GM18526 (cell line): ENCODE measurements around the gene SEC63.

Experiments used
- POLR2A ChIP-seq: IDR thresholded peaks from 3 replicates; pipeline ENCODE4 v1.6.1; 2011; ENCODE audit not compliant: insufficient read length; ENCODE audit errors: extremely low read depth

SEC63 gene

DNA sequence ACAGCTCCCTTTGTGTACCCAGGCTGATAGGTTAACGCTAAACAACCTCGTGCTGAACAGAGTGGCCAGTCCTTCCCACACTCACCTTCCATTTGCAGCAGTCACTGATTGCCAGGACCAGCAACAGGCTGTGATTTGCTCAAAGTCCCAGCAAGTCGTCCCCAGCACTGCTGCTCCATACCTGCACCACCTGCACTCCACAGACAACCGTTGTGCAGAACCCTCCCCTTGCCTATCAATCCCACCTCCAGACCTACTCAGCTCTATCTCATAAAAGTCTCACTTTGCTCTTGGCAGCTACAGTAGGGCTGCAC, 90.7 kb downstream of the SEC63 start:
- TF ChIP-seq POLR2A: no peak

DNA sequence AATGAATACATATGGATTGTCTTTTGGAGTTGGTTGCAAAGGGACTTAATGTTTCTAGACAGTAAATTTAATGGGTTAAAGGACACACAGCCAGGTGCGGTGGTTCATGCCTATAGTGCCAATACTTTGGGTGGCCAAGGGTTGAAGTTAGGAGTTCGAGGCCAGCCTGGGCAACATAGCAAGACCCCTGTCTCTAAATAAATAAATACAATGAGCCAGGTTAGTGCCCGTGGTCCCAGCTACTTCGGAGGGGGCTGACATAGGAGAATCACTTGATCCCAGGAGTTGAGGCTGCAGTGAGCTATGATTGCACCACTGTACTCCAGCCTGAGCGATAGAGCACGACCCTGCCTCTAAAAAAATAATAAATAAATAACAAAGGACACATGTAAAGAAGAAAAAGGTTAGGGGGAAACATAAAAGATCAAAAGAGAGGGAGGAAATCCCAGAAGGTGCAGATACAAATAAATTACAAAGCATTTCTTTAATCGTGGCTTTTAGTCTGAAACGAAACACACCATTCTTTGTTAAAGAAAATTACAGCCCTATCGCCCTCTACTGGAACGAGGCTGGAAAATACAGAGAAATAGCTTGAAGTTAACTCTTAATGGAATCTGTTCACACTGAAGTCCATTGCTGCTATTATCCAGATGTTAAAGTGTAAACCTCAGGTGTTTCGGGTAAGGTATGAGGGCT, 91.3 kb downstream of the SEC63 start:
- no peak for TF ChIP-seq POLR2A

DNA sequence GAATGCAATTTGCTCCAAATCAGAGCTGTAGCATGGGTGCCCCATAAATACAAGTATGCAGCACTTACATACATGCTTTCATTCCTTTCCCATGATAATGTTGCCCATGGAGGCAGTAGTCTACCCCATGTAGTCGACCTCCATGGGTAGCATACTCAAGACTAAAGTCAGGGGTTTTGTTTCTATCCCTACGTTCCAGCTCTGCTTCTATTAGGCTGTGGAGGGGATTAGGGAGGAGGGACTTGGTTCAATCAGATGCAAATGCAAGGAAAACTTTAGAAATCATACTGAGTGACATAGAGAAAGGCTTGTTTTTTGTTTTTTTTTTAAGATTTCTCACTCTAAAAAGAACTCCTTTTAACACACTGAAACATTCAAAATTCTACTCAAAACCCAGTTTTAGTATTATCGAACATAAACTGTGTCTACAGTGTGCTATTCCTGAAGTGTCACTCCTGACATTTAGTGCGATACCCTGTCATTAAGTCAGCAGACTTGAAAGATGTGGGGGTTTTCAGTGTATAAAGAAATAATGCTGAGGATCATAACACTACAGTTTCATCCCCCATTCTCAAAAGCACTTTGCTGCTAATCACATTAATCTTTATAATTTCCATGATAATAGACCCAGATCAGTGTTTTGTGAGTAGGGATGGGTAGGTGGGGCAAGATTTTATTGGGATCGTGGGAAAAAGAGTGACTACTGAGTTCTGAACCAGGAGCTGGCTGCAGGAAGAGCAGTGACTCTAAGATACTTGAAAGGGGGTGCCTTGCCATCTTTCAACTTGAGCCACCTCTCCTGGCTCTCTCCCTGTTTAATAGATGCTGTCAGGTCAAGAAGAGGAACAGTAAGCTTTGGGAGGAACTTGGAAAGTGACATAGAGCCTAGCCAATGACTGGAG, 93.5 kb downstream of the SEC63 start:
- no peak for TF ChIP-seq POLR2A

DNA sequence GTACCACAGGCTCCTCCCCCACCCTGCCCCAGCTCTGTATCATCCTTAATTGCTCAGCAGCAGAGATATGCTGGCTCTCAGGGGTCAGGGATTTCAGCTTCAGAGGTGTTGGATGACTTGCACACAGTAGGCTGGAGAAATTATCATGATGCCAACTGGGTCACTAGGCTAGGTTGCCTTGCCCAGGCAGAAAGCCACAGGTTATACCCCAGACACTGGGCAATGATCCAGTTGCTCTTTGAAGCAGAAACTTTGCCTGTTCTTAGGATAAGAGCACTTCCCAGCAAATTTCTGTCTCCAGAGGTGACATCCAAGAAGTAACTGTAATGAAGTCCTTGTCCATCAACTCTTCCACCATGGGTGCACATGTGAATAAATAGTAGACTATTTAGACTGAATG, 95.6 kb downstream of the SEC63 start:
- no peak for TF ChIP-seq POLR2A

DNA sequence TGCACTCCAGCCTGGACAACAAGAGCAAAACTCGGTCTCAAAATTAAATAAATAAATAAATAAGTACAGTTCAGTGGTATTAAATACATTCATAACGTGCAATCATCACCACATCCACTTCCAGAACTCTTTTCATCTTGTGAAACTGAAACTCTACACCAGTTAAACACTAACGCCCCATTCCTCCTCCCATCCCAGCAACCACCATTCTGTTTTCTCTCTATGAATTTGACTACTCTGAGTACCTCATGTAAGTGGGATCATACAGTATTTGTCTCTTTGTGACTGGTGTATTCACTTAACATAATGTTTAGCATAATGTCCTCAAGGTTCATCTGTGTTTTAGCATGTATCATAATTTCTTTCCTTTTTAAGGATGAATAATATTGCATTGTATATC, 104.8 kb downstream of the SEC63 start:
- TF ChIP-seq POLR2A: no peak

DNA sequence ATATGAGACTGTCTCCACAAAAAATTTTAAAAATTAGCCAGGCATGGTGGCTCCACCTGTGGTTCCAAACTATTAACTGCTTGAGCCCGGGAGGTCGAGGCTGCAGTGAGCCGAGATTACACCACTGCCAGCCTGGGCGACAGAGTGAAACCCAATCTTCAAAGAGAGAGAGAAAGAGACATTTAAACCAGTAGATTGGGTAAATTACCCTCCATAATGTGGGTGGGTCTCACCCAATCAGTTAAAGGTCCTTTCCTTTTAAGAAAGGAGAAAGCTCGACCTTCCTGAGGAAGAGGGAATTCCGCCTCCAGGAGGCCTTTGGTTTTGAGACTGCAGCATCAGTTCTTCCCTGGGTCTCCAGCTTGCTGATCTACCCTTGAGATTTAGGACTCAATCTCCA, 108.7 kb downstream of the SEC63 start:
- no peak for TF ChIP-seq POLR2A

DNA sequence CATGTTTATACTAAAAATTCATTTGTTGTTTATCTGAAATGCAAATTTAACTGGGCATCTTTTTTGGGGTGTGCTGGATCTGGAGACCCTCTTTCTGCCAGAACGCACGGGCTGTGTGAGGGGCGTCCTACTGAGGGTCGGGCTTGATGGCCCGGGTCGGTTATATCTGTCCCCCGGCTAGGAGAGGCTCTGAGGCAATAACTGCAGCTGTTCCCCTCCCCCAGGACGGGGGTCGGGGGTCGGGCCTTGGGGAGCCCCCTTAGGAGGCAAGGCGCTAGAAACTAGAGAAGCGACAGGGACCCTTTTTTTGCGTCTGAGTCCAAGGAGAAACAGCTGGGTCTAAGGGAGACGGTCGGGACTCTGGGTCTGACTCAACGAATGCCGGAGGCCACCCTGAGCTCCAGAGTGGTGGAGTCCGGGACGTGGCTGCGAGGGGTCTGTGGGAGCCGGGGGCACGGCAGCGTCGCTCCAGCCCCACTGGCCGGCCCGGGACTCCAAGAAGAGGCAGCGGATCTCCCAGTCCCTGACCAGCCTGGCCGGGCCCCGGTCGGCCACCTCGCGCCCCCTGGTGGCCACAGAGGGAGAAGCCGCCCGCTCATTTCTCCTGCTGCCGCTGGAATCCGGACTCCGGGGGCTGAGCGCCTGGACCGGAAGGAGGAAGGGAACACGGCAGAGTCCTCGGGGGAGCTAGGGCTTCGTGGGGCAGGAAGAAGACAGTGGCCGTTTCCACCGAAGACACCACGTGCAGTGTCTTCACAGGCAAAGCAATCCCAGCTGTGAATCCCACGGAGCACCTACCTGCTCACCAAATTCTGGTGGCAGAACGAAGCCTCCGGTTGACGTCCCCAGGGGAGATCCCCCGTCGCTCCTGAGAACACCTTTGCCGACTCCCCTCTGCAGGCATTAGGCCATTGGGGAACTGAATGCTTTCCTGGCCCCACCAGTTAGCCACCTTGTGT, 109.9 kb downstream of the SEC63 start:
- TF ChIP-seq POLR2A: no peak

DNA sequence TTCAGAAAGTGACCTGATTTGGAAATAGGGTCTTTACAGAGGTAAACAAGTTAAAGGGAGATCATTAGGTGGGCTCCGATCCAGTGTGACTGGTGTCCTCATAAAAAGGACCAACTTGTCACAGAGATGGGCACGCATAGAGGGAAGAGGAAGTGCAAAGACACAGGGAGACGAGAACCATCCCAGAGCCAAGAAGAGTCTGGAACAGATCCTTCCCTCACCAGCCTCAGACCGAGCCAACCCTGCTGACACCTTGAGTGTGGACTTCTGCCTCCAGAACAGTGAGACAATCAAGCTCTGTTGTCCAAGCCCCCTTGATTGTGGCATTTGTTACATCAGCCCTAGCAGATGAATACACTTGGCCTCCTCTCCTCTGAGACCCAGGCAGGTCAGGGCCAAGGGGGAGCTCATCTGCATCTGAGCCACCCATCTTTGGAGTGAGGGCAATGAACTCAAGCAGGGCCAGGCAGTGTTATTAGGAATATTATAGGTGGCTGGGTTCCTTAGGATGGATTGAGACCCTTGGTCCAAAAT, 111.7 kb downstream of the SEC63 start:
- no peak for TF ChIP-seq POLR2A

DNA sequence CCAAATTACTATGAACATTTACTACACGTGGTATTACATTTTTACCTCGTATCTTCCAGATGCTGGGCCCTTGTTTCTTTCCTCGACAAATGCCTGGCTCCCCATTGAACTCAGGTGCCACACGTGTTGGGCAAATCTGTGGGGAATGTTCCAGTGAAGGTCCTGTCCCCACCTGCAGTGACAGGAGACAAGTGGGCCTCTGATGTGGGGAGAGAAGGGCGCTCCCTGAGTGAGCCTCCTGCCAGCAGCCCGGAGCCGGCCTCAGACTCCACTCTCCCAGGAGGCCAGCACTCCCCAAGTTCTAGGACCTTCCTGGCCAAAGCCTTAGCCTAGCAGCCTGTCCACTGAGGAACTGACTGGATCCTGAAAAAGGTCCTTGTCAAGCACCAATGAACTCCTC, 112.2 kb downstream of the SEC63 start:
- no peak for TF ChIP-seq POLR2A

DNA sequence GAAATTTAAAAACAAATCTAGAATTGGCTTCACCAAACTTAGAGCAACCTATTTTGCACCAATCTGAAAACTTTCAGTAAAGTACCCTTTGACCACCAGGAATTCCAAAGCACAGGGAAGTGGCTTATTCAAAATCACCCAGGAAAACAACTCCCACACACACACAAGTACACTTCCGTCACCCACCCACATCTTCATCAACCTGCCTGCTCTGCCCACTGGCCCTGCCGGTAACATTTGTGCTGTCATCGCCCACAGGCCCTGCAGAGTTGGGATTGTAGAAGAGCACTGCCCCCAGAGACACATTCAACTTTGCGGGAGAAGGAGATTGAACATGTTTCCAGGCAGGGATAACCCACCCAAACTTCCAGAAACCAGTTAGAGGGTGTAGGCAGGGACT, 114.6 kb downstream of the SEC63 start:
- no peak for TF ChIP-seq POLR2A

DNA sequence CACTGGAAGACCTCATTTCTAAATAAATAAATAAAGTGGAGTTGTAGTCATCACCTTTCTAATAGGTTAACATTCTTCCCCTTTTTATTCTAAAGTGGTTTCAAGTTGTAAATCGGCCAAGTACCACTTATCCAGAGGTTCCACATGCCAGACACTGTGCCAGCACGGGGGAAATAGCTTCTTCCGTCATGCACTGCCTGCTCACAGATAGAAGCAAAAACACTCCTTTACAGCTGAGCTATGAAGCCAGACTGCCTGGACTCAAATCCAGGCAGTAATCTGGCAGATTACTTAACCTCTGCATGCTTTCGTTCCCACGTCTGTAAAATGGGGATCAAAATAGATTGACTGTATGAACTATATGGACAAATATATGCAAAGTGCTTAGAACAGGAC, 116.7 kb downstream of the SEC63 start:
- TF ChIP-seq POLR2A: no peak

DNA sequence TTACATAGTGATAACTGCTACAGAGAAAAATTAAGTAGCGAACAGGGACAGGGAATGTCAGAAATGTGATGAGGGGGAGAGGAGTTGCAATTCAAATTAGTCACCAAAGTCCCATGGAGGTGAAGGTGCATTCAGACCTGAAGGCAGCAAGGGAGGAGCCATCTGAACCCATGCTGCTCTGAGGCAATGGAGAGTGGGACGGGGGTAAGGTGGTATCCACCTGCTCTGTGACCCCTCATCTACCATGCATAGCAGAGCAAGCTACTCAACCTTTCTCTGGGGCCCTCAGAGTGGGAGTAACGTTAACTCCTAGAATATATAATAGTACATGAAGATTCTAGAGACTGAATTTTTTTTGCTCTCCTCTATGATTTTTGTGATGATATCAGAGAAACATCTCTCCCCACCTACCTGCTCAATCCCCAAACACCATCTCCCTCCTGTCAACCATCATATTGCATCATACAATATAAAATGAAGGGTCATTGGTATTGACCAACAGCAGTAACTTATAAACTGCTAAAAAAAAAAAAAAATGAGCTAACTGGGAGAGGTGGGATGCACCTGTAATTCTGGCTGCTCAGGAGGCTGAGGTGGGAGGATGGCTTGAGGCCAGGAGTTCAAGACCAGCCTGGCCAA, 117.3 kb downstream of the SEC63 start:
- TF ChIP-seq POLR2A: no peak

DNA sequence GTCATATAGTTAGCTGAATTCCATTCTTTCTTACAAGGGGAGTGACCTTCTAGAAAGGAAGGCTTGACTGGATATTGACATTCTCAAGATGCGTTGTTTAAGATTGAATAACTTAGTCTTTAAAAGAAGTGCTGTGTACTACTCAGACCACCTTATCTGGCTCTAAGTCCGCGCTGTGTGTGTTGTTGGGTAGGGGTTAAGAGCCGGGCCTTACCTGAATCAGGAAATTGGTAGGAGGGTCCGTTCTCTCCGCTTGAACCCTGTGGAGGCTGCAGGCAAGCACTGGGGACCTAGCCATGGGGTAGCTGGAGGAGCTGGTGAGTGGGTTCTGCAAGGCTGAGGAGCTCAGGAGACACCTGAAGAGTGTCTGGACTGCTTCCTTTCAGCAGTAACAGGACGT, 124.9 kb downstream of the SEC63 start:
- TF ChIP-seq POLR2A: no peak

DNA sequence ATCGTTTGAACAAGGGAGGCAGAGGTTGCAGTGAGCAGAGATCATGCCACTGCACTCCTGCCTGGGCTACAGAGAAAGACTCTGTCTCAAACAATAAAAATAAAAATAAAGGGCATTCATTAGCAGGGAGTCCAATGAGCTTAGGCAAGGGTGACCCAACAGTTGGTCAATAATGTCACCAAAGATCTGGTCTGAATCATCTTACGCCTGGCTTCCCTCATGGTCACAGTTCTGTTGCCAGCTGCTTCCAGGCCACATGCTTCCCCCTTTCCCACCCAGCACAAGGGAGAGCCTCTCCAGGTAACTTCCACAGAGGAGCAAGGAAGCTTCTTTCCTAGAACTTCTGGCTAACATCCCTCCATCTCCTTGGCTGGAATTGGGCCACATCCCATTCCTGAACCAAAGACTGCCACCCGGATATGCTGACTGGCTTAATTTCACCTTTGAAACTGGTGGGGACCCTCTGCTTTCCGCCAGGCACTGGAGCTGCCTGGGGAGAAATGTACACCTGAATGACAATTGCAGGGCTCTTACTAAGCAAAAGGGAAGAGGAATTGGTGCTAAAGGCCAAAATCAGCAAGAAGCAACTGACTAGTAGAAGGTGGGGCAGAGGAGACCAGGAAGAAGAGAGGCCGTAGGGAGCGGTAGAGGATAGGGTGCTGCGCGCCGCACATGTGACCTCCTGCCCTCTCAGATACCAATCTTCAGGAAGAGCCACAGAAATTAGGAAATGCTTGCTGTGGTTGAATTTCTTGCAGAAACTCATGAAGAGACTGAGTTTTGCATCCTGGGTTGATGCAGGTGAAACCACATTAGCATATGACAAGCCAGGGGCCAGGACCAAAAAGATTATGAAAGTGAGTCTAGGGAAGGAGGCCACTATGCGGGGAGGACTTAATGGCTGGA, 125.6 kb downstream of the SEC63 start:
- TF ChIP-seq POLR2A: no peak
